Gastrocnemius medialis (tissue), 4 donors: ENCODE measurements around the gene PFKP.

Experiments
- POLR2A ChIP-seq, 2 donors: fragments of 450-650 bp; IDR thresholded peaks; one replicate each; pipeline ENCODE4 v1.6.1; 2017; ENCODE audit warnings: antibody characterized with exemption in 2 of 2, mild to moderate bottlenecking in 2 of 2, moderate library complexity in 2 of 2
- TF ChIP-seq, protein P1 (sequence below), 5 experiments: fragments of 450-650 bp in 3 of 5; fragments of 200-600 bp in 2 of 5; sonication (generic) in 2 of 5; IDR thresholded peaks in 4 of 5; conservative IDR thresholded peaks in 1 of 5; 1 replicate in 4 of 5; 2 replicates in 1 of 5; pipeline ENCODE4 v1.5.1; 2016 to 2019; ENCODE audit warnings: antibody characterized with exemption in 5 of 5, mild to moderate bottlenecking in 3 of 5, moderate library complexity in 3 of 5

DNA sequence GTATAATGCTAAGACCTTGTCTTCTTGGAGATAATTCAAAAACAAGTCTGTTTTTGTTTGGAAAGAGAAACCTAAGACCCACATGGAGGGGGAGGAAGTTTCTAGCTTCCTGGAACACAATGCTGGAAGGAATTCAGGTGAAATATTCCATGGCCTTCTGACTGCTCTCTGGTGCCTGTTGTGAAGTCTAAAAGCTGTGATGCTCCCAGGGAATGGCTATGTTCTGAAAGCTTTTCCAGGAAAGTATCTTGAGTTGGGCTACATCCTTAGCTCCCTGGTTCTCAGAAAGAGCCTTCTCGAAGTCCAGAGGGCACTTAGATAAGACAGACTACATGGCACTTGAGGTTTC, 12.5 kb upstream of the PFKP start:
- no peak for TF ChIP-seq POLR2A (IDR thresholded peaks at IDR 0.05)
- TF ChIP-seq, protein P1, sequence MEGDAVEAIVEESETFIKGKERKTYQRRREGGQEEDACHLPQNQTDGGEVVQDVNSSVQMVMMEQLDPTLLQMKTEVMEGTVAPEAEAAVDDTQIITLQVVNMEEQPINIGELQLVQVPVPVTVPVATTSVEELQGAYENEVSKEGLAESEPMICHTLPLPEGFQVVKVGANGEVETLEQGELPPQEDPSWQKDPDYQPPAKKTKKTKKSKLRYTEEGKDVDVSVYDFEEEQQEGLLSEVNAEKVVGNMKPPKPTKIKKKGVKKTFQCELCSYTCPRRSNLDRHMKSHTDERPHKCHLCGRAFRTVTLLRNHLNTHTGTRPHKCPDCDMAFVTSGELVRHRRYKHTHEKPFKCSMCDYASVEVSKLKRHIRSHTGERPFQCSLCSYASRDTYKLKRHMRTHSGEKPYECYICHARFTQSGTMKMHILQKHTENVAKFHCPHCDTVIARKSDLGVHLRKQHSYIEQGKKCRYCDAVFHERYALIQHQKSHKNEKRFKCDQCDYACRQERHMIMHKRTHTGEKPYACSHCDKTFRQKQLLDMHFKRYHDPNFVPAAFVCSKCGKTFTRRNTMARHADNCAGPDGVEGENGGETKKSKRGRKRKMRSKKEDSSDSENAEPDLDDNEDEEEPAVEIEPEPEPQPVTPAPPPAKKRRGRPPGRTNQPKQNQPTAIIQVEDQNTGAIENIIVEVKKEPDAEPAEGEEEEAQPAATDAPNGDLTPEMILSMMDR (IDR thresholded peaks at IDR 0.05 in 4 of 5, conservative IDR thresholded peaks at IDR 0.05 in 1 of 5): no peak
